HUDEP-2 (cell line): ENCODE data around the gene PRKG2.
A peak's percentile ranks its signal among the peaks of the same experiment; 100 is the strongest.

Experiments
- DNase-seq, 76 experiments: peaks; one replicate each; lab custom pipeline; 2025; ENCODE audit not compliant: unreplicated experiment in 76 of 76; lab: John Stamatoyannopoulos, UW

PRKG2 gene

DNA sequence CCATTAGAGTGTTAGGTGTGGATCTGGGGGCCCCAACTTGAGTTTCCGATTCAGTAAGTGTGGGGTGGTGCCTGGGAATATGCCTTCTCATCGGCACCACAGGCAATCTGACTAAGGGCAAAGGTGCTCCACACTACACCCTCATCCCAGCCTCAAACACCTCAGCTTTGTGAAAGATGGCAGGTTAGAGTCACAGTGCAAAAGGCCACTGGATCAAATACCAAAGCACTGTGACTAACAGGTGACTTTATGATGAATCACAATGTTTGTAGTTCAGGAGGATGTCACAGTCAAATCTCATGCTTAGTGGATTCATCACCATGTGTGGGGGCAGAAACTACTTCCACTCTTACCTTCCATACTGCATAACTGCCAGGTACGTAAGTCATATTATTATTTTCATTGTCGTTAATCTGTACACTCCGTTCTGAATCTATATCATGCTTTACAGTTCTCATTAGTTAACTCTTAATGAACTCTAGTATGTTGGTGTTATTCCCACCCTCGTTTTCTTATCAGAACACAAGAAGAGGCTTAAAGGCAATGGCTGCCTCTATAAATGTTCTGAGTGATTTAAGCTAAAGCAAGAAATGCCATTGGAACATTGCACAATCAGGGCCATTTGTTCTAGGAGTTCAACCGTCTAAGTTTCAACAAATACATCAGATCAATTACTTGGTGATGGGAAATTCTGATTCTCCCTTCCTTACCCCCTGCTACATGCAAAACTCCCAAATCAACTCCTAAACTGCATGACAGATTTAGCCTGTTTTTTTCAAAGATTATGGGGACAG is 50.2 kb downstream of the PRKG2 start:
- DNase-seq, result no peak

DNA sequence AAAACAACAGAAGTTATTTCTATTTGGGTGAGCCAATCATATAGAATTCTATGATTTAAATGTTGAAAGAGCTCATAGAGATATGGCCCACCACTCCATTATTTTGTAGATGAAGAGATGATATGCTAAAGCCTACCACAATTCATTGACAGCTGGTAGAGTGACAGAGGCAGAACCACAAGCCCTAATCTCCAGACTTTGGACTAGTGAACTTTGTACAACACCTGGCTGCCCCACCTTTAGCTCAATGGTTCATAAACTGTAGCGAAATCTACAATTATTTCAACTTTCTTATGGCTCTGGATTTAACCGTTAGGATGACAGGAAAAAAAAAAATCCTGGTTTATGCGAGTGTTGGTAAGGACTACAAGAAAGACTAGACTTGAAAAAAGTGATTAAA is 50.9 kb downstream of the PRKG2 start:
- no peak for DNase-seq

GRCh38 chr4:81162752-81163458 is 52.1 kb downstream of the PRKG2 start:
- no peak for DNase-seq

DNA sequence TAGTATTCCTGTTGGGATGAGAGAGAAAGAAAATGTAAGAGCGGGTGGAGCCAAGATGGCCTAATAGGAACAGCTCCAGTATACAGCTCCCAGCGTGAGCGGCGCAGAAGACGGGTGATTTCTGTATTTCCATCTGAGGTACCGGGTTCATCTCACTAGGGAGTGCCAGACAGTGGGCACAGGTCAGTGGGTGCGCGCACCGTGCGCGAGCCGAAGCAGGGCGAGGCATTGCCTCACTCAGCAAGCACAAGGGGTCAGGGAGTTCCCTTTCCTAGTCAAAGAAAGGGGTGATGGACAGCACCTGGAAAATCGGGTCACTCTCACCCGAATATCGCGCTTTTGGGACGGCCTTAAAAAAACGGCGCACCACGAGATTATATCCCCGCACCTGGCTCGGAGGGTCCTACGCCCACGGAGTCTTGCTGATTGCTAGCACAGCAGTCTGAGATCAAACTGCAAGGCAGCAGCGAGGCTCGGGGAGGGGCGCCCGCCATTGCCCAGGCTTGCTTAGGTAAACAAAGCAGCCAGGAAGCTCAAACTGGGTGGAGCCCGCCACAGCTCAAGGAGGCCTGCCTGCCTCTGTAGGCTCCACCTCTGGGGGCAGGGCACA is 61.2 kb downstream of the PRKG2 start:
- DNase-seq, result peak in 1 of 76 experiments; percentile 18

DNA sequence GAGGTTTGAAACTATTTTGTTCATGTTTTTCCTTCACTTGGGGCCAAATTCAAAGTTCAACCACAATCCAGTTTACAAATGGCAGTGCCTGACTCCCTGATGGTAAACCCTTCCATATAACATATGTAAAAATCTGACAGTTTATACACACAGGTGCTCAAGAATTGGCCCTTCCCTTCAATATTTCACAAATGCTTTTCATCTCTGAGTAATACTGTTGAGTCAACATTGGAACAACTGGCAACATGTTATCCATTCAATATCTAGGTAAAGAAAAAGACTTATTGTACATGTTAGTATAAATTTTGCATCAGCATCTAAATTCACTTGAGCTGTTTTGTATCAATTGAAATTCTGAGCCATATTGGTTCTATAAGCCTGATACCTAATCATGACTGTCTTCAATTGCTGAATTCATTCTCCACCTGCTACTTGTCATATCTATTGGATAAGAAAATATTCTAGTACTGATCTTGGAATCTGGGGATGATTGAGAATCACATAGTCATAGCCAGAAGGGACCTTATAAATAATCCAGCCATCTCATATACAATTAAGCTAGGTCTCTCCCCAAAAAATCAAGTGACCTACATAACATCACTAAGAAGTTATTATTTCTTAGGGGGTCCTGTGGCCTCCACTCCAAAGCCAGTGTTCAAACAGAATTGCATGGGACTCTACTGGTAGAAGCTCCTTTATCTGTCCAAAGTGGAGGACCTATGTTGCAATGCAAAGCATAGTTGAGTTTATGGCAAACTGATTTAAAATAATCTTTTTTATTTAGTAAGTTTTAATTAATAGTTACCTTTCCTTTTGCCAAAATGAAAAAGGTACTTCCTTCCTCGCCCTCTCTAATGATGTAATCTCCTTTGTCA is 61.9 kb downstream of the PRKG2 start:
- DNase-seq, result no peak

GRCh38 chr4:81149976-81150375 is 65.0 kb downstream of the PRKG2 start:
- DNase-seq, result no peak

GRCh38 chr4:81148576-81148975 is 66.4 kb downstream of the PRKG2 start:
- DNase-seq, result no peak

DNA sequence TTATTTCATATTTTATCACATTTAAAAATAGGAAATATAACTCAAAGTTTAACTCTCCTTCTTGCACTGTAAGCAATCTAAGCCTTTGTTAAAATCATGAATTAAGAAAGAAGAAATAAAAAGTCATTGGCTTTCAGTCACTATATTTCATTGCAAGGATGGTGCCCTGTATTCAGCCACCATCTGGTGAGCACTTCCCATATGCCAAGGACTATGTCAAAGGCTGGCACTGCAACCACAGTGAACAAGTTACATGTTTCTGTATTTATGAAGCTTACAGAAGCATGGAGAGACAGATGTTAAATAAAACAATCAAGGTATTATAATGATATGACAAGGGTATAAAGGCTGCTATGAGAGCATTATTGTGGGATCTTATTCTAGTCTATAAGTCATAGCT is 68.6 kb downstream of the PRKG2 start:
- DNase-seq, result no peak

DNA sequence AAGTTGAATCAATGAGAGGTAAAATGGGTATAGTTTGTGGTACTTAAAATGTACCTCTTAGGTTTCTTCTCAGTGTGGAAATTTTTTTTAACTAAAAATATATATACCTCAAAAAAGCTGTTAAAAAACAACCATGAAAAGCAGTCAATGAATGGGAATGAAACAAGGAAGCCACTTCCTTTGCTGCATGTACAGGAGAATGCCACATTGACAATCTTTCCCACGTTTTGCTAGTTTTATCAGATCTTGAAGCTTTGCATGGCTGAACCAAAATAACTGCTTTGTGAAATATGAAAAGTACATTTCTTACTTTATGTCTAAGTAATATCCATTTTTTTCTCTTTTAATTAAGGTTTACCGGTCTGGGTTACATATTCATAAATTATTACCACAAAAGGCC is 71.8 kb downstream of the PRKG2 start:
- no peak for DNase-seq

DNA sequence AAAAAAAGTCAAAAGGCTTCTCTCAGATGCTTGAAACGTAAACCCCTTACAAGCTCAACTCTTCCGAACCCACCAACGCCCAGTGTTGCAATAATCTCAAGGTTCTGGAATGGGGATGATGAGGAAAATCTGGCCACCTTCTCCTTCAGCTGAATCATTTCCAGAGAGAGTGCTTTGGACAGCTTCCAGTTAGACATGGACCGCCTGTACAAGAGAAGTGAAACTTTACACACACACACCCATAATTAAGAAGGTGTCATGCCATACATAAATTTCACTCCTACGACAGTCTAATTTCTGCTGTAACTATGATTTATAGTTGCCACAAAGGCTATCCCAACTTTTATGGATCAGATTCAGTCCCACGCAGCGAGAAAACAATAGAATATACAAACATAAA is 72.3 kb downstream of the PRKG2 start:
- DNase-seq, result no peak

DNA sequence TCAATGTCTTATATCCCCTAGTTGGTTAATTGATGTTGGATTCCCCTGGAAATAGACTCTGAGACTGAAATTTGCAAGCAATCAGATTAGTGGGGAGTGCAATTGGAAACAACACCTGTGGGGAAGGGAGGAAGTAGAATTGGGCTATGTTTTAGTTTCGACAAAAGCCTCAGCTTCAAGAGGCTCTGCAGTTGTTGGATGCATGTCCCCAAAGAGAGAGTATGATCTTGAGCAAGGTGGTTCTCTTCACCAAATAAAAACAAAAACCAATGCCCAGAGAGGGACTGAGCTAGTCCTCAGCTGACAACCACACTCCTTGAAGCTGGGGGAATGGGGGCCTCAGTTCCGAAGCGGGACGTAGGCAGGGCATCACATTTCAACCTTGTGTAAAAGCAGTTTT is 77.1 kb downstream of the PRKG2 start:
- DNase-seq, result no peak

- DNase-seq, result no peak
Measured at GRCh38 chr4:81137446-81137845, 77.6 kb downstream of the PRKG2 start.

GRCh38 chr4:81136161-81136905 is 78.7 kb downstream of the PRKG2 start:
- no peak for DNase-seq

DNA sequence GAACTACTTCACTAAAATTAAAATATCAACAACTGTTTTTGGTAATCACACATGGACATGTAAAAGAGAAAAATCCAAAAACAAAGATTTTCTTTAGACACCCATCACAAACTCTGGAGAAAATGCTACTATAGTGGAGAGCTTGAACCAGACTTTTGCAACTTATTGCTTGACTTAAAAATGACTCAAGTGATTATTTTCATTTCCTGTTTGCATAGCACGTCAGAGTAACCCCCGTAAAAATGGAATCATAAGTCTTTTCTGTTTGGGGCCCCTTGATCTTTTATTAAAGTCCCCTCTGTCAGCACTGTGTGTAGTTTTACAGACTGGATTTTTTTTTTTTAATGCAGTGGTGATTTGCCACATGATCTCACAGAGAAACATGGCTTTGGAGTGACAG is 79.5 kb downstream of the PRKG2 start:
- no peak for DNase-seq

DNA sequence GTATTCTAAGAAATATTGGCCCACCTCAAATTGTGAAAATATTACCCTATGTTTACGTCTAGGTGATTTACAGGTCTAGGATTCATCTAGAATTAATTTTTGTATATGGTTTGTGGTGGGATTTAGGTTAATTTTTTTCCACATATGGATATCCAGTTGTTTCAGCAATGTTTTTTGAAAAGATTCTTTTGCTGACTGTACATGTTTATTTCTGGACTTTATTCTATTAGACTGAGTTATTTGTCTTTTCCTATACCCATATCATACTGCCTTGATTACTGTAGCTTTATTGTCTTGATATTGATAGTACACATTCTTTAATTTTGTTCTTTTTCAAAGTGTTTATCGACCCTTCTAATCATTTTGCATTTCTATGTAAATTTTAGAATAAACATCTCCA is 83.5 kb downstream of the PRKG2 start:
- no peak for DNase-seq

- DNase-seq, result no peak
Measured at GRCh38 chr4:81131066-81131465, 84.0 kb downstream of the PRKG2 start.

DNA sequence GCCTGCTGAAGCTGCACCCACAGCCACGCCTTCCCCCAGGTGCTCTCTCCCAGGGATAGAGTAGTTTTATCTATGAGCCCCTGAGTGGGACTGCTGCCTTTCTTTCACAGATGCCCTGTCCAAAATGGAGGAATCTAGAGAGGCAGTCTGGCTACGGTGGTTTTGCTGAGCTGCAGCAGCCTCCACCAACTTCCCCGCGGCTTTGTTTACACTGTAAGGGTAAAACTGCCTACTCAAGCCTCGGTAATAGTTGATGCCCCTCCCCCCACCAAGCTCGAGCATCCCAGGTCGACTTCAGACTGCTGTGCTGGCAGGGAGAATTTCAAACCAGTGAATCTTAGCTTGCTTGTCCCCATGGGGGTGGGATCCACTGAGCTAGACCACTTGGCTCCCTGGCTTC is 84.5 kb downstream of the PRKG2 start:
- DNase-seq, result no peak

DNA sequence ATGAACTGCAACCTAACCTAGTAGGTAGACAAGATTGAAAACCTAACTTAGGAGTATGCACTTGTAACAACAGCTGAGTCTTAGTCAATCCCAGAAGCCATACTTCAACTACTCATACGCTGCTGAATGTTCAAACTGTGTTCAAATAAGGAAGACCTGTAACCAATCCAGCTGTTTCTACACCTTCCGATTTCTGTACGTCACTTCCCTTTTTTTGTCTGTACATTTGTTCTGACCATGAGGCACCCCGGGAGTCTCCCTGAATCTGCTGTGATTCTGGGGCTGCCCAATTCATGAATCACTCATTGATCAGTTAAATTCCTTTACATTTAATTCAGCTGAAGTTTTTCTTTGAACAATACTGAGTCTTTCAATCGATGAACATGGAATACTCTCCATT is 95.0 kb downstream of the PRKG2 start:
- DNase-seq, result no peak

DNA sequence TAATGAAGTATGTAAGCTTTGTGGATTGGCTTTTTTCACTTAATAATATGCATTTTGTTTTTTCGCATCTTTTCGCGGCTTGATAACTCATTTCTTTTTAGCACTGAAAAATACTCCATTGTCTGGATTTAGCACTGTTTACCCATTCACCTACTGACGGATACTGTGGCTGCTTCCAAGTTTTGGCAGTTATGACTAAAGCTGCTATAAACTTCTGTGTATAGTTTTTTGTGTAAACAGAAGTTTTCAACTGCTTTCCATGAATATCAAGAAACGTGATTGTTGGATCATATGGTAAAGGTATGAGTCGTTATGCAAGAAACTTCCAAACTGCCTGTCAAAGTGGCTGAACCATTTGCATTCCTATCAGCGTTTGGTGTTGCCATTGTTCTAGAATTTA is 96.9 kb downstream of the PRKG2 start:
- DNase-seq, result no peak

DNA sequence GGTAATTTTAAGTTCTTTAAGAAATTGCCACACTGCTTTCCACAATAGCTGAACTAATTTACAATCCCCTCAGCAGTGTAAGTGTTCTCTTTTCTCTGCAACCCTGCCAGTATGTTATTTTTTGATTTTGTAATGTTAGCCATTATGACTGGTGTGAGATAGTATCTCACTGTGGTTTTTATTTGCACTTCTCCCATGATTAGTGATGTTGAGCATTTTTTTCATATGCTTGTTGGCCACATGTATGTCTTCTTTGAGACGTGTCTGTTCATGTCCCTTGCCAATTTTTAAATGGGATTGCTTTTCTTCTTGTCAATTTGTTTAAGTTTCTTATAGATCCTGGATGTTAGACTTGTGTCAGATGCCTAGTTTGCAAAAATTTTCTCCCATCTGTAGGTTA is 98.5 kb downstream of the PRKG2 start:
- no peak for DNase-seq
